Left ventricle myocardium inferior (tissue), 1 donor: Measurements from ENCODE around the gene PRR35. TPM values are rescaled to one million over a fixed set of nuclear protein-coding genes. Genes with fewer than 3 reads are reported as not detected.
A peak's percentile ranks its signal among the peaks of the same experiment; 100 is the strongest.

Experiments
- DNase-seq: peaks from one replicate; pipeline ENCODE4 v3.0.0-alpha.2; 2020
- H3K27ac ChIP-seq: fragments of 200-600 bp; replicated peaks from 2 replicates; pipeline ENCODE4 v1.8.0; 2021
- H3K27me3 ChIP-seq: fragments of 200-600 bp; 2 replicates; pipeline ENCODE4 v1.8.0; 2021; ENCODE audit warnings: low read depth
- H3K36me3 ChIP-seq: fragments of 200-600 bp; 2 replicates; pipeline ENCODE4 v1.8.0; 2021
- H3K4me1 ChIP-seq: fragments of 200-600 bp; 2 replicates; pipeline ENCODE4 v1.8.0; 2021
- H3K4me3 ChIP-seq: fragments of 200-600 bp; 2 replicates; pipeline ENCODE4 v1.8.0; 2021; ENCODE audit warnings: mild to moderate bottlenecking, moderate library complexity
- H3K9me3 ChIP-seq: fragments of 200-600 bp; replicated peaks from 2 replicates; pipeline ENCODE4 v1.8.0; 2021
- intact Hi-C: fragments of 100-400 bp; cut with micrococcal nuclease; formaldehyde crosslinking; loops from one replicate; pipeline ENCODE4 v1.11.0; 2022
- total RNA-seq: library from RNA; stranded (reverse); fragmentation: NEBNext Ultra II Directional; extraction: Animal tissue kit (Norgen Biotek cat#: 25700); gene quantifications from one replicate; pipeline ENCODE4 v1.2.1, GENCODE V29; 2021
- TF ChIP-seq, protein P1 (sequence below): fragments of 200-600 bp; IDR thresholded peaks from 2 replicates; pipeline ENCODE4 v1.8.0; 2021; ENCODE audit warnings: antibody characterized with exemption, mild to moderate bottlenecking, borderline replicate concordance
- donor health status: DM: no; HTN: yes; CAD: no; lungs with severe emphysema.

PRR35 gene
- total RNA-seq, 1 donor from 2014 or later, result not detected

DNA sequence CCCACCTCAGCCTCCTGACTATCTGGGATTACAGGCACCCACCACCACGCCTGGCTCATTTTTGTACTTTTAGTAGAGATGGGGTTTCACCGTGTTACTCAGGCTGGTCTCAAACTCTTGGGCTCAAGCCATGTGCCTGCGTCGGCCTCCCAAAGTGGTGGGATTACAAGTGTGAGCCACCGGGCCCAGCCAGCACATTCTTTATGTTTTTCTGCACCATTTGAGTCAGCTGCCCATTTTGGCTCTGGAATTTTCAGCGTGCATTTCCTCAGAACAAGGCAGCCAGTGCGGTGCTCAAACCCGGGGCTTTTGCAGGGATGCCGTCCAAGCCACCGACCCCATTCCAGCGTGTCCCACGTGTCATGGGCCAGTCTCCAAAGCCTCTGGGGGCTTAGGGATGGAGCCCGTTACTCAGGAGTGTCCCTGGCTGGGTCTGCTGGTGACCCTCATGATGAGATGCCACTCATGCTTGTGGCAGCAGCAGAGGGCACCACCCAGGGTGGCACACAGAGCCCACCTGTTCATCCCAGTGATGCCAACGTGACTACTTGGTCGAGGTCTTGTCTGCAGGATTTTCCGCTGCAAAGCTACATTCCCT is 26.0 kb downstream of the PRR35 start:
- TF ChIP-seq, protein P1, sequence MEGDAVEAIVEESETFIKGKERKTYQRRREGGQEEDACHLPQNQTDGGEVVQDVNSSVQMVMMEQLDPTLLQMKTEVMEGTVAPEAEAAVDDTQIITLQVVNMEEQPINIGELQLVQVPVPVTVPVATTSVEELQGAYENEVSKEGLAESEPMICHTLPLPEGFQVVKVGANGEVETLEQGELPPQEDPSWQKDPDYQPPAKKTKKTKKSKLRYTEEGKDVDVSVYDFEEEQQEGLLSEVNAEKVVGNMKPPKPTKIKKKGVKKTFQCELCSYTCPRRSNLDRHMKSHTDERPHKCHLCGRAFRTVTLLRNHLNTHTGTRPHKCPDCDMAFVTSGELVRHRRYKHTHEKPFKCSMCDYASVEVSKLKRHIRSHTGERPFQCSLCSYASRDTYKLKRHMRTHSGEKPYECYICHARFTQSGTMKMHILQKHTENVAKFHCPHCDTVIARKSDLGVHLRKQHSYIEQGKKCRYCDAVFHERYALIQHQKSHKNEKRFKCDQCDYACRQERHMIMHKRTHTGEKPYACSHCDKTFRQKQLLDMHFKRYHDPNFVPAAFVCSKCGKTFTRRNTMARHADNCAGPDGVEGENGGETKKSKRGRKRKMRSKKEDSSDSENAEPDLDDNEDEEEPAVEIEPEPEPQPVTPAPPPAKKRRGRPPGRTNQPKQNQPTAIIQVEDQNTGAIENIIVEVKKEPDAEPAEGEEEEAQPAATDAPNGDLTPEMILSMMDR, result no peak
- intact Hi-C loops, result no loop called here
- no peak for DNase-seq
- Histone ChIP-seq H3K27ac (no peak overlapping the region), H3K9me3 (no peaks in the 10 kb centered on the region), H3K27me3 (no peaks in the 10 kb centered on the region), H3K36me3 (no peaks in the 10 kb centered on the region), H3K4me3 (no peak overlapping the region), H3K4me1 (peaks cover 56% of the 10 kb centered on the region)

DNA sequence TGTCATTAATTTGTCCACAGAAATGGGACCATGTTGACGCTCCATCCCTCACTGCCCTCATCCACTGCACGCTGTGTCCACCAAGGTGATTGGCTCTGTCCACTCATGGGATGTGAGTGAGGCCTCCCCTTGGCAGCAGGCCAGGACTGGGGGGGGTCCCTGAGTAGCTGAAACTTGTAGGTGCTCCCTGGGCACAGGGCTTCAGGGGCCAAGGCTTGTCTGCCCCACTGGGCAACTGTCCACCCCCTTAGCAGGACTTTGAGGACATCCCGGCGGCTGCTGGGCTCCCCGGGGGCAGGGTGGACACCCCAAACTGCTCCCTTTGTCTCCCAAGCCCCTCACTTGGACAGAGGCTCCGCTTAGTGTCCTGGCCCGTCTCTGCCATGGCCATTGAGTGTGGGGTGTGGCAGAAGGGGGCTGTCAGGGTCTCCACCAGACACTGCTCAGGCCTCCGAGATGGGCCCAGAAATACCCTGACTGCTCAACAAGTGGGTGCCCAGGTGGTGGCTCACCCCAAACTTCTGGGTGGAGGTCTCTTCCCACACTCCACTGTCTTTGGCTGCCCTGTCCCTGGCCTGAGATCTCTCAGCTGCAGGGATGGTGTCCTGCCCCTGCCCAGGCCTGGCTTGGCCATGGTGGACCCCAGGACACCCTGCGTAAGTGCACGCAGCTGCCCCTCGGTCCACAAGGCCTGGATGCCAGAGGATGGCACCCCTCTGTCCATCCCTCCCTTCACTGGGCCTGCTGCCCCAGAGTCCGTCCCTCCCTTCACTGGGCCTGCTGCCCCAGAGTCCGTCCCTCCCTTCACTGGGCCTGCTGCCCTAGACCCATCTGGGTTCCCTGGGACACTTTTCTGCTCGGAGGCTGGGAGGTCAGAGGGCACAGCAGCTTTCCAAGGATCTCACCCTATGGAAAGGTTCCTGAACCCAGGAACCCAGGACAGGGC is 26.7 kb downstream of the PRR35 start:
- Histone ChIP-seq H3K4me3 (peak overlapping the region; percentile 80), H3K27me3 (no peaks in the 10 kb centered on the region), H3K27ac (peak overlapping the region; percentile 100), H3K9me3 (no peaks in the 10 kb centered on the region), H3K4me1 (peaks cover 63% of the 10 kb centered on the region), H3K36me3 (no peaks in the 10 kb centered on the region)
- TF ChIP-seq, protein P1, result no peak
- DNase-seq, result no peak
- intact Hi-C loops, result no loop called here

DNA sequence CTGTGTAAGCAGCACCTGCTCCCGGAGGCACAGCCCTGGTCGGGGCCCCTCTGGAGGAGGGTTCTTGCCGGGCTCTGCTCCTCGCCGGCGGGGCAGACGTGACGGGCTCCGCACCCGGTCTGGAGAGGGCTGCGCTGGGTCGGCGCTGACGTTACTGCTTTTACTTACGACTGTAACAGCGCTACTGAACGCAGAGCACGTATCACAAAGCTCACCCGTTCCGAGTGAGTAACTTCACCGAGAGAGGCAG is 28.4 kb downstream of the PRR35 start:
- intact Hi-C loops, result no loop called here
- no peak for DNase-seq

DNA sequence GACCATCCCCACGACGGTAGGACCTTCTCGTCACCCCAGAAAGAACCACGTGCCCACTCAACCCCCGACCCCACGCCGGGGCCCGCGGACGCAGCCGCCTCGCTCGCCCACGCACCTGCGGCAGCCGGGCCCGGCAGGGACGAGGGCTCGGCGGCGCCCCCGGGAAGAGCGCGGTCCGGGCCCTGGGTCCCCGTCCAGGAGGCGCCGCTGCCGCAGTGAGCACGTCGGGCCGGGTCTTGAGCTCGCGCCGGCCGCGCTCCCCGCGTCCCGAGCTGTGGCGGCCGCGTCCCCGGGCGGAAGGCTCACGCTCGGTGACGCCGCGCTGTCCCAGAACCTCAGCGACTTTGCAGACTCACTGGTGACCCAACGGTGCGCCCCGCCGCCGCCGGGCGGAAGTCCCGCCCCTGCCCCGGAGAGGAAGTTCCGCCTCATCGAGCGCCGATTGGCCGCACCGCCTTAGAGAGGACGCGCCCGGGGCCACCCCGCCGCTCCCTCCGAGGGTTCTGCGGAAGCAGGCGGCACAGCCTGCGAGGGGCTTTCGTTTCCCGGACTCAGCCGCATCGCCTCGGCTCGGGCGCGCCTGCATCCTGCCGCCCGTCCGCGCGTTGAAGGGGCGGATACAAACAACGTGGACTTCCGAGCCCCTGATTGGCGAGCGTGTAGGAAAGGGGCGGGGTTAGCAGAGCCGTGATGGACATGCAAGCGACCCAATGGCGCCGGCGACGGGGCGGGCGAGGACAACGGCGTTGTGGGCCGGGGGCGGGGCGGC is 28.9 kb downstream of the PRR35 start:
- Histone ChIP-seq H3K27me3 (no peaks in the 10 kb centered on the region), H3K27ac (peak overlapping the region; percentile 100), H3K4me3 (peak overlapping the region; percentile 80), H3K9me3 (no peaks in the 10 kb centered on the region), H3K36me3 (no peaks in the 10 kb centered on the region), H3K4me1 (peaks cover 77% of the 10 kb centered on the region)
- intact Hi-C loops, result no loop called here
- TF ChIP-seq, protein P1, result no peak
- peak; percentile 97 for DNase-seq

More for the DNA sequence above, 28.4 kb downstream of the PRR35 start:
- Histone ChIP-seq H3K27ac (peak overlapping the region; percentile 100), H3K4me3 (peak overlapping the region; percentile 80), H3K9me3 (no peaks in the 10 kb centered on the region), H3K27me3 (no peaks in the 10 kb centered on the region), H3K4me1 (peaks cover 77% of the 10 kb centered on the region), H3K36me3 (no peaks in the 10 kb centered on the region)
- TF ChIP-seq, protein P1, result no peak

DNA sequence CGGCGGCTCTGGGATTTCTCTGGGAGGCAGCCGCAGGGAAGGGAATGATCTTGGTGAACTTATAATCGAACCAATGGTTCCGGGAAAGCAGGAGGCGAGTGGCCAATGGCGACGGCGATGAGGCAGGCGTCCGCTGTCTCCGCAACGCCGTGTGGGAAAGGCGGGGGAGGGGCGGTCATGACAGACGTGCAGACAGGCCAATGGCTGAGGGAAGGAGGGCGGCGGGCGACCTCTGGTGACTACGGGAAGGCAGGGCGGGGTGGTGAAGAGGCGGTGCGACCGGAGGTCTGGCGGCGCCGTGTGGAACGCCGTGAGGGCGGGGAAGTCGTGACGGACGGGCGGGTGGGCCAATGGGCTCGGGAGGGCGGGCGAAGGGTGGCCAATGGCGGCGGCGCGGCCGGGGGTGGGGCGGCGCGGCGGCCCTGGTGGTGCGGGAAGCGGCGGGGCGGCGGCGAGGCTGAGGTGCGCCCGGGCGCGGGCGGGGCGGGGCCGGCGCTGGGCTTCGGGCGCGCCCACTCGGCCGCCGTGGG is 29.5 kb downstream of the PRR35 start, which contains the start of gene RAB40C:
TSS of gene RAB40C (plus strand) at position 409 of the 530 bp plus-strand sequence. CDS start 226 bp downstream, outside the sequence.
- peaks cover 77% of the 10 kb centered on the region for H3K4me1 ChIP-seq

More for the DNA sequence above, 29.5 kb downstream of the PRR35 start, which contains the start of gene RAB40C:
- Histone ChIP-seq H3K4me3 (peak within 1 kb of the TSS; percentile 94), H3K27me3 (no peaks in the 10 kb centered on the region), H3K36me3 (no peaks in the 10 kb centered on the region), H3K9me3 (no peaks in the 10 kb centered on the region), H3K27ac (peak within 1 kb of the TSS; percentile 100)
- intact Hi-C loops, result no loop called here
- TF ChIP-seq, protein P1, result no peak
- DNase-seq, result peak; percentile 99
